Myocyte (in vitro differentiated cells): Measurements from ENCODE around the gene SENP2. TPM values are rescaled to one million over a fixed set of nuclear protein-coding genes. Genes with fewer than 3 reads are reported as not detected.
"Not testable (repeated sequence)": the region's sequence is repeated elsewhere in the genome, so short reads cannot be mapped to it uniquely, and the experiment has no call there.

Source experiments
- DNase-seq: peaks from one replicate; pipeline ENCODE4 v3.0.0-alpha.2; 2012; ENCODE audit warnings: low read depth
- total RNA-seq: library from RNA; depleted of rRNA; stranded (reverse); fragments of >200 nt; gene quantifications from 2 replicates; pipeline ENCODE4 v1.2.3, GENCODE V29; 2014

The SENP2 gene
- total RNA-seq, 1 donor from 2014 or later: 47.0 TPM

GRCh38 chr3:185647134-185647879 lies 61.2 kb downstream of the SENP2 start:
- no peak for DNase-seq

- DNase-seq: no peak
Measured at GRCh38 chr3:185647880-185648210, 61.8 kb downstream of the SENP2 start.

- no peak for DNase-seq
Measured at GRCh38 chr3:185648396-185648795, 62.3 kb downstream of the SENP2 start.

GRCh38 chr3:185649414-185649813 lies 63.3 kb downstream of the SENP2 start:
- no peak for DNase-seq

GRCh38 chr3:185651971-185652370 lies 65.9 kb downstream of the SENP2 start:
- no peak for DNase-seq

- DNase-seq: no peak
Measured at GRCh38 chr3:185653949-185654757, 68.1 kb downstream of the SENP2 start.

GRCh38 chr3:185654758-185655145 lies 68.7 kb downstream of the SENP2 start:
- DNase-seq: no peak

GRCh38 chr3:185655426-185656320 lies 69.6 kb downstream of the SENP2 start:
- DNase-seq: no peak

- DNase-seq: peak; percentile 91
Measured at GRCh38 chr3:185656321-185656840, 70.3 kb downstream of the SENP2 start.

GRCh38 chr3:185657211-185657610 lies 71.1 kb downstream of the SENP2 start:
- DNase-seq: no peak

GRCh38 chr3:185657691-185658503 lies 71.8 kb downstream of the SENP2 start:
- no peak for DNase-seq

GRCh38 chr3:185658504-185658912 lies 72.4 kb downstream of the SENP2 start:
- DNase-seq: peak; percentile 90

GRCh38 chr3:185658943-185659342 lies 72.8 kb downstream of the SENP2 start:
- DNase-seq: no peak

GRCh38 chr3:185659942-185660921 lies 74.1 kb downstream of the SENP2 start:
- peak; percentile 84 for DNase-seq

GRCh38 chr3:185661296-185661695 lies 75.2 kb downstream of the SENP2 start:
- not testable (repeated sequence) for DNase-seq

GRCh38 chr3:185661772-185662171 lies 75.7 kb downstream of the SENP2 start:
- no peak for DNase-seq

- DNase-seq: no peak
Measured at GRCh38 chr3:185663929-185664328, 77.8 kb downstream of the SENP2 start.

- no peak for DNase-seq
Measured at GRCh38 chr3:185667574-185667973, 81.5 kb downstream of the SENP2 start.

- peak; percentile 78 for DNase-seq
Measured at GRCh38 chr3:185677146-185677829, 91.2 kb downstream of the SENP2 start.
